ENCODE measurements around the gene ZNF789.

The ZNF789 gene

GRCh38 chr7:99437946-99438572 is 34.6 kb upstream of the ZNF789 start:
- no peak for TF ChIP-seq CTCF (conservative IDR thresholded peaks at IDR 0.05; ENCODE audit: low read depth)
- CTCF ChIA-PET = no interaction called here
- no peak for DNase-seq (ENCODE audit: low spot score)
- POLR2A ChIA-PET (ENCODE audit: low non-redundant PET) = interaction anchor here (0.9 kb wide), 1 partner anchor 15 kb away, joined by 6 read pairs; no protein-coding TSS in a partner anchor
- H3K27ac ChIP-seq = peak overlapping the region; percentile 89

- CTCF ChIA-PET = no interaction called here
- TF ChIP-seq CTCF (conservative IDR thresholded peaks at IDR 0.05; ENCODE audit: low read depth) = no peak
- POLR2A ChIA-PET (ENCODE audit: low non-redundant PET) = interaction anchor here (0.6 to 0.9 kb wide), 2 partner anchors 16 to 18 kb away, joined by 3 to 6 read pairs; no protein-coding TSS in a partner anchor
- peak within 1 kb of the TSS; percentile 89 for H3K27ac ChIP-seq
- DNase-seq (ENCODE audit: low spot score) = peak; percentile 99
These were observed 33.9 kb upstream of the ZNF789 start, which contains the start of the genes CPSF4 and PTCD1 for GRCh38 chr7:99438573-99439480. CPSF4 (plus strand) TSS chr7:99438943; CDS start chr7:99439083, 140 bp downstream. PTCD1 (minus strand) TSS chr7:99438798; CDS start chr7:99435242, 3,556 bp downstream.

- no peak for DNase-seq (ENCODE audit: low spot score)
- H3K27ac ChIP-seq = peak overlapping the region; percentile 89
- CTCF ChIA-PET = no interaction called here
- POLR2A ChIA-PET (ENCODE audit: low non-redundant PET) = no interaction called here
- TF ChIP-seq CTCF (conservative IDR thresholded peaks at IDR 0.05; ENCODE audit: low read depth) = no peak
These were observed 32.5 kb upstream of the ZNF789 start for GRCh38 chr7:99440195-99440594.

GRCh38 chr7:99446096-99446495 is 26.6 kb upstream of the ZNF789 start:
- no peak for DNase-seq (ENCODE audit: low spot score)
- no peak overlapping the region for H3K27ac ChIP-seq
- POLR2A ChIA-PET (ENCODE audit: low non-redundant PET) = no interaction called here
- CTCF ChIA-PET = interaction anchor here (0.6 kb wide), 2 partner anchors 12 to 13 kb away, joined by 3 to 4 read pairs; no protein-coding TSS in a partner anchor
- no peak for TF ChIP-seq CTCF (conservative IDR thresholded peaks at IDR 0.05; ENCODE audit: low read depth)

GRCh38 chr7:99447943-99448342 is 24.7 kb upstream of the ZNF789 start:
- no peak; the same call in 1 of the 2 replicates for TF ChIP-seq CTCF (conservative IDR thresholded peaks at IDR 0.05; ENCODE audit: low read depth)
- ChIA-PET CTCF (interaction anchor here (0.6 kb wide), 2 partner anchors 9 to 23 kb away, joined by 3 to 4 read pairs; no protein-coding TSS in a partner anchor), POLR2A (ENCODE audit: low non-redundant PET) (interaction anchor here (0.6 kb wide), 1 partner anchor 13 kb away, joined by 3 read pairs; no protein-coding TSS in a partner anchor)
- no peak for DNase-seq (ENCODE audit: low spot score)
- no peak overlapping the region for H3K27ac ChIP-seq

GRCh38 chr7:99448855-99449254 is 23.8 kb upstream of the ZNF789 start:
- DNase-seq (ENCODE audit: low spot score) = no peak
- peak overlapping the region; percentile 17; the same call in 1 of the 2 replicates for H3K27ac ChIP-seq
- ChIA-PET POLR2A (ENCODE audit: low non-redundant PET) (no interaction called here), CTCF (interaction anchor here (0.6 kb wide), 1 partner anchor 121 kb away, joined by 3 read pairs; no protein-coding TSS in a partner anchor)
- TF ChIP-seq CTCF (conservative IDR thresholded peaks at IDR 0.05; ENCODE audit: low read depth) = no peak
